GM12873 (cell line): ENCODE measurements around the gene GIMAP4.

Experiments used
- CTCF ChIP-seq: IDR thresholded peaks from 2 replicates; pipeline ENCODE4 v1.5.1; 2012; ENCODE audit warnings: low read depth, mild to moderate bottlenecking, moderate library complexity, low read length, control low read depth; ENCODE audit not compliant: insufficient read depth; ENCODE audit errors: missing control alignments

GIMAP4 gene

GRCh38 chr7:150586068-150586784, 19.0 kb downstream of the GIMAP4 start:
- no peak for TF ChIP-seq CTCF

DNA sequence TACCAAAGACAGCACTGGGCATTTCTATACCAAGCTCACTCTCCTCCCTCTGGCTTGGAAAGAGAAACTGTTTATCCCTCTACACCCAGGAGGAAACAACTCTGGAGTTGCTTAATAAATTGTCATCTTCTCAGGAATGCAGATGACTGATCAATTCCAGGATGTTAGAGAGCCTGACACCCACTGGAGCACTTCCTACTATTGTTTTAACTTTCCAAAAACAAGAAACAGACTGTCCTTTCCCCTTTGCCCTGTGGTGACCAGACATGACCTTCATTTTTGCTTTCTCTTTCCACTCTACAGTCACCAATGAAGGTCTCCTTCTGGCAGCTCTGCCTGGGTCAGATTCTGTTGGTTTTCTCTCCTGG, 19.6 kb downstream of the GIMAP4 start:
- no peak for TF ChIP-seq CTCF

DNA sequence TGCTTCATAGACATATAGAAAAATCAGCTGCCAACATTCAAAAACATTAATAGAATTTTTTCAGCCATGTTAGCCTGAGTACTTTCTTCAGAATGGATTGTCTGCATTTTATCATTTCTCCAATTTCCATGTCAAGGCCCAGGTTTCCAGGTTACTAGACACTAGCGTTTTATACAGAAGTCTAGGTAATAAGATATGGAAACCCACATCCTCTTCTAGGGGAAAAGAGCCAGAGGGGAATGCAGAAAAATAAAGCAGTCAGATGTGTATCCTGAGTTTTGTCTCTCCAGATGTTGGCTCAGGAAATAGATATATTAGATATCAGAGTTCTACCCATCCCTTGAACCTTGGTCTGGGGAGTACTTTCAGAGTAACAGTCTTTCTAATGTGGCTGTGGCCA, 20.4 kb downstream of the GIMAP4 start:
- no peak for TF ChIP-seq CTCF

GRCh38 chr7:150594805-150595204, 27.6 kb downstream of the GIMAP4 start:
- no peak for TF ChIP-seq CTCF

DNA sequence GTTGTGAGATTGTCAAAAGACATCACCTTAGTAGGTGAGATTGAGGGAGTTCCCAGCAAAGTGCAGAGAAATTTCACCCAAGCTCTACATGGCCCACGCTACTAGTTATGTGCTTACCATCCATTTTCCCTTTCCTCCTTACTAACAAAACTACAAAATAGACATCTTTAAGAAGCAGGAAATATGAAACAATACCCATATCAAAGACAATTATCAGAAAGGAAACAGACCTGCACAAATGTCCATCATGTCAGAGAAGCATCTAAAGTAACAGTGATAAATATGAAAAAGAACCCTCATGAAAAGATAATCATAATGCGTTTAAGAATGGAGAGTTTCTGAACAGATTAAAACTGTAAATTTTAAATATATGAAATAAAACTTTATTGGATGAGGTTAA, 28.2 kb downstream of the GIMAP4 start:
- no peak for TF ChIP-seq CTCF

DNA sequence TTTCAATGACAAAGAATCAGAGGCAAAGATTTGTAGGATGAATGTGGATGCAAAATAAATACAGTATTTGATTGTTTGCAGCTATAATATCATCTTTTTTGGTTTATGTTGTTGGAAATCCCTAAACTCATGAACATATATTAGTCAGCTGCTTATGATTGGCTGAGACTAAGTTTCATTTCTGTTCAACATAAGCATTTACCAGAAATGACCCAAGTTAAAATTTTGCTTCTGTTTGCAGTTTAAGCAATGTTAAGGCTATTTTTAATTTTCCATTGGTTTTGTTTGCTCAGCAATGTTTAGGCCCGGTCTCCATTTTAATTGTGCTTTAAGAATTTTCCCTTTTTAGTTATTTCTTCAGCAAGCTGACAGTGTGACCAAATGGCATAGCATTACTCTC, 43.0 kb downstream of the GIMAP4 start:
- TF ChIP-seq CTCF: no peak

DNA sequence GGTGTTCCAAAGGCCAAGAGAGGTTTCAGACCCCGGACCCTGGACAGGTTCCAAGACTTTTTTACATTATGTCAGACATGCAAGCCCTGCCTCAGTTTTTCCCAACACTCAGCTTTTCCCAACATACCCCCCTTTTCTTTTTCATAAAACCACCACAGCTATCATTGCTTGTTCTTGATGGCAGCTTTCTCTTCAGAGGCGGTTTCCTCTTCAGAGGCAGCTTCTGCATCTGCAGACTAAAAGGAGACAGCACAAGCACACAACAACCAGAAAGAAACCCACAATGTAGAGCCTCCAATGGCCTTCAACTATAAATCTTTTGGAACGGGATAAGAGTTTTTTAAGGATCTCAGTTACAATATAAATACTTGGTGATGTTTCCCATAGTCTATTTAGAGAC, 45.7 kb downstream of the GIMAP4 start:
- no peak for TF ChIP-seq CTCF

- no peak for TF ChIP-seq CTCF
Observed at GRCh38 chr7:150613880-150614279, 46.7 kb downstream of the GIMAP4 start.
